Measurements from ENCODE around the gene HAUS7. TPM values are rescaled to one million over a fixed set of nuclear protein-coding genes. Genes with fewer than 3 reads are reported as not detected.

The HAUS7 gene
- total RNA-seq, 1 experiment from 2014 or later, result 28.9 TPM

DNA sequence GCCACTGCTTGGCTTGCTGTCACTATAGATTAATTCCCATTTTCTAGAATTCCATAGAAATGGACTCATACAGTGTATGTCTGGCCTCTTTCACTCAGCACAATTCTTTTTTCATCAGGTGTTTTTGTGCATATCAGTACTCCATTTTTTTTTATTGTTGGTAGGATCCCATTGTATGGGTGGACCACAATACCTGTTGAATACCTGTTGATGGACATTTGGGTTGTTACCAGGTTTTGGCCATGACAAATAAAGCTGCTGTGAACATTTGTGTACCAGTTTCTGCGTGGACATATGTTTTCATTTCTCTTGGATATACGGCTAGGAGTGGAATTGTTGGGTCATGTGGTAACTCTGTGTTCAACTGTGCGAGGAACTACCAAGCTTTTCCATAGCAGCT lies 44.2 kb downstream of the HAUS7 start:
- Histone ChIP-seq H3K4me1 (ENCODE audit: control insufficient read depth in 1 of 2, insufficient read depth in 2 of 2, low read length in 2 of 2) (no peaks in the 10 kb centered on the region), H3K9me2 (ENCODE audit: insufficient read depth) (no peaks in the 10 kb centered on the region), H3K9me3 (ENCODE audit: control insufficient read depth in 1 of 2, insufficient read depth in 1 of 2, low read depth in 1 of 2, low read length in 2 of 2) (no peaks in the 10 kb centered on the region), H3K9ac (ENCODE audit: low read length) (no peak overlapping the region), H3K4me3 (replicated peaks in 1 of 2; ENCODE audit: low read depth in 1 of 2, low read length in 2 of 2) (no peak overlapping the region), H3K36me3 (ENCODE audit: control insufficient read depth in 1 of 2, insufficient read depth in 2 of 2, low read length in 2 of 2) (no peaks in the 10 kb centered on the region), H2AFZ (ENCODE audit: low read depth, low read length, poor library complexity, severe bottlenecking) (no peak overlapping the region), H3K27me3 (ENCODE audit: insufficient read depth, low read length) (no peaks in the 10 kb centered on the region), H3K27ac (ENCODE audit: low read depth, low read length) (no peak overlapping the region), H3K4me2 (ENCODE audit: low read length) (no peak overlapping the region), H3K79me2 (ENCODE audit: insufficient read depth, low read length) (no peaks in the 10 kb centered on the region), H4K20me1 (ENCODE audit: insufficient read depth) (no peaks in the 10 kb centered on the region)
- DNase-seq (ENCODE audit: low read depth, low spot score) (no peak), ATAC-seq (no peak)
- RAD21 ChIA-PET (ENCODE audit: low non-redundant PET in 1 of 2, low total read pairs in 2 of 2, uncharacterized antibody in 2 of 2, unreplicated experiment in 2 of 2), result no interaction called here
- CTCF ChIA-PET, result no interaction called here
- BruUV-seq (replicated peaks), result no TSS peak
- intact Hi-C loops (cut with micrococcal nuclease), result no loop called here
- POLR2A ChIA-PET, result no interaction called here
- TF ChIP-seq YY1 (IDR thresholded peaks at IDR 0.05; ENCODE audit: extremely low read depth, insufficient replicate concordance, low read depth, low read length), result no peak
- no peak for TF ChIP-seq SRF (IDR thresholded peaks at IDR 0.05; ENCODE audit: low read depth)
- TF ChIP-seq RAD21 (IDR thresholded peaks at IDR 0.05; ENCODE audit: low read depth), result no peak
- TF ChIP-seq, protein P1, sequence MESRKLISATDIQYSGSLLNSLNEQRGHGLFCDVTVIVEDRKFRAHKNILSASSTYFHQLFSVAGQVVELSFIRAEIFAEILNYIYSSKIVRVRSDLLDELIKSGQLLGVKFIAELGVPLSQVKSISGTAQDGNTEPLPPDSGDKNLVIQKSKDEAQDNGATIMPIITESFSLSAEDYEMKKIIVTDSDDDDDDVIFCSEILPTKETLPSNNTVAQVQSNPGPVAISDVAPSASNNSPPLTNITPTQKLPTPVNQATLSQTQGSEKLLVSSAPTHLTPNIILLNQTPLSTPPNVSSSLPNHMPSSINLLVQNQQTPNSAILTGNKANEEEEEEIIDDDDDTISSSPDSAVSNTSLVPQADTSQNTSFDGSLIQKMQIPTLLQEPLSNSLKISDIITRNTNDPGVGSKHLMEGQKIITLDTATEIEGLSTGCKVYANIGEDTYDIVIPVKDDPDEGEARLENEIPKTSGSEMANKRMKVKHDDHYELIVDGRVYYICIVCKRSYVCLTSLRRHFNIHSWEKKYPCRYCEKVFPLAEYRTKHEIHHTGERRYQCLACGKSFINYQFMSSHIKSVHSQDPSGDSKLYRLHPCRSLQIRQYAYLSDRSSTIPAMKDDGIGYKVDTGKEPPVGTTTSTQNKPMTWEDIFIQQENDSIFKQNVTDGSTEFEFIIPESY (IDR thresholded peaks at IDR 0.05; ENCODE audit: extremely low read depth, insufficient replicate concordance, low read length), result no peak
- no peak for TF ChIP-seq SP1 (IDR thresholded peaks at IDR 0.05; ENCODE audit: low read depth)

DNA sequence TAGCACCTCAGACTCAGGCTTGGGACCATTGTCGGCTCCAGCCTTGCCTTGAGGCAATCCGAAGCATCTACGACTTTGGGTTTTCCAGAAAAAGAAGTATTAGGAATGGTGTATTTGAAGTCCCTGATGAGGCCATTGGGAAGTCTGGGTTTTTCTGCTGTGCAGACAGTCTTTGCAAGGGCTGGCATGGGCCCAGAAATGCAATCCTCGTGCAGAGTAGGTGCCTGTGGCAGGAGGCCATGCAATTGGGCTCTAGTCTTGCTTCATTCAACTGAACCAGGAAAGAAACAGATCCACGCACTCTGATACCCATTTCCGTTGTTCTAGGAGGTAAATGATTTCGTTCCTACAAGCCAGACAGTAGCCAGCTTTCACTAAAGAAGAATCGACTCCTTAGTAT lies 46.7 kb downstream of the HAUS7 start:
- intact Hi-C loops (cut with micrococcal nuclease), result no loop called here
- H3K27ac ChIP-seq (ENCODE audit: low read depth, low read length), result no peak overlapping the region
- no peak overlapping the region for H3K4me2 ChIP-seq (ENCODE audit: low read length)
- no peaks in the 10 kb centered on the region for H3K9me2 ChIP-seq (ENCODE audit: insufficient read depth)
- H3K27me3 ChIP-seq (ENCODE audit: insufficient read depth, low read length), result no peaks in the 10 kb centered on the region
- BruUV-seq (replicated peaks), result no TSS peak
- TF ChIP-seq, protein P2, sequence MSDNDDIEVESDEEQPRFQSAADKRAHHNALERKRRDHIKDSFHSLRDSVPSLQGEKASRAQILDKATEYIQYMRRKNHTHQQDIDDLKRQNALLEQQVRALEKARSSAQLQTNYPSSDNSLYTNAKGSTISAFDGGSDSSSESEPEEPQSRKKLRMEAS (IDR thresholded peaks at IDR 0.05), result no peak
- no peak for TF ChIP-seq TCF7L2 (IDR thresholded peaks at IDR 0.05; ENCODE audit: borderline replicate concordance, extremely low read depth, insufficient read depth, insufficient read length)
- TF ChIP-seq SP1 (IDR thresholded peaks at IDR 0.05; ENCODE audit: low read depth), result no peak
- no peak for TF ChIP-seq FOSL1 (IDR thresholded peaks at IDR 0.05; ENCODE audit: low read depth)
- no peaks in the 10 kb centered on the region for H4K20me1 ChIP-seq (ENCODE audit: insufficient read depth)
- H3K79me2 ChIP-seq (ENCODE audit: insufficient read depth, low read length), result no peaks in the 10 kb centered on the region
- H2AFZ ChIP-seq (ENCODE audit: low read depth, low read length, poor library complexity, severe bottlenecking), result no peak overlapping the region
- H3K9ac ChIP-seq (ENCODE audit: low read length), result no peak overlapping the region
- CTCF ChIA-PET, result no interaction called here
- DNase-seq (ENCODE audit: low read depth, low spot score), result no peak
- POLR2A ChIA-PET, result no interaction called here
- no peak for ATAC-seq
- RAD21 ChIA-PET (ENCODE audit: low non-redundant PET in 1 of 2, low total read pairs in 2 of 2, uncharacterized antibody in 2 of 2, unreplicated experiment in 2 of 2), result no interaction called here
- H3K4me3 ChIP-seq (replicated peaks in 1 of 2; ENCODE audit: low read depth in 1 of 2, low read length in 2 of 2), result no peak overlapping the region
- H3K36me3 ChIP-seq (ENCODE audit: control insufficient read depth in 1 of 2, insufficient read depth in 2 of 2, low read length in 2 of 2), result no peaks in the 10 kb centered on the region
- no peaks in the 10 kb centered on the region for H3K4me1 ChIP-seq (ENCODE audit: control insufficient read depth in 1 of 2, insufficient read depth in 2 of 2, low read length in 2 of 2)
- H3K9me3 ChIP-seq (ENCODE audit: control insufficient read depth in 1 of 2, insufficient read depth in 1 of 2, low read depth in 1 of 2, low read length in 2 of 2), result no peaks in the 10 kb centered on the region

Measured in HCT116 (cell line).